Loucy (cell line): Measurements from ENCODE around the gene THPO.

Experiments
- EZH2phosphoT487 ChIP-seq: fragments of 200-600 bp; IDR thresholded peaks from 2 replicates; pipeline ENCODE4 v1.6.1; 2018; ENCODE audit warnings: antibody characterized with exemption, mild to moderate bottlenecking, moderate library complexity, borderline replicate concordance
- TF ChIP-seq, protein P1 (sequence below): fragments of 200-600 bp; sonication (generic); conservative IDR thresholded peaks from 2 replicates; pipeline ENCODE4 v1.5.1; 2014; ENCODE audit warnings: mild to moderate bottlenecking, antibody characterized with exemption, low read length

DNA sequence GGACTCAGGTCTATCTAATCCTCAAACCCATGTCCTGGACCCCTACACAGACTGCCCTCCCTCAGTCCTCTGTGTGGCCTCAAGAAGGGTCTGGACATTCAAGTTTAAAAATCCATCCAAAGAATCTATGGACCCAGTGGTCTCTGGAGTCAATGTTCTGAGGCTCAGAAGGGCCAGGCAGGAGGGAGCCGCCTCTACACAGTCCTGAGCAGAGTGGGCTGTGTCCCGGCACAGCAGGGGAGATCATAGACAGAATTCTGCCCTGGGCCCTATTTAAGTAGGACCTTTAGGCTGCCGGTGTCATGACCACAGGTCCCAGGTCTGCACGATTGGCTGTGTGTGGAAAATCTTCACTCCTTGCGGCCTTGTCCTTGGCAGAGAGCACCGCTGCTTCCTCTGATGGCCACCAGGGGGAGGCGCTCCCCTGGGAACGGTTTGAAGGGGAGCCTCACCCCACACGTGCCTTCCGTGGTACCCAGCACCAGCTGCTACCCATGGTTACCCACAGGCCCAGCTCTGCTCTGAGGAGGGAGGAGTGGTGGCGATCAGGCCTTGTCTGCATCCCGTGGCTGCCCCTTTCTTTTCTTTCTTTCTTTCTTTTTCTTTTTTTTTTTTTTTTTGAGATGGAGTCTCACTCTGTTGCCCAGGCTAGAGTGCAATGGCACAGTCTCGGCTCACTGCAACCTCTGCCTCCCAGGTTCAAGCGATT lies 39.8 kb upstream of the THPO start:
- TF ChIP-seq, protein P1, sequence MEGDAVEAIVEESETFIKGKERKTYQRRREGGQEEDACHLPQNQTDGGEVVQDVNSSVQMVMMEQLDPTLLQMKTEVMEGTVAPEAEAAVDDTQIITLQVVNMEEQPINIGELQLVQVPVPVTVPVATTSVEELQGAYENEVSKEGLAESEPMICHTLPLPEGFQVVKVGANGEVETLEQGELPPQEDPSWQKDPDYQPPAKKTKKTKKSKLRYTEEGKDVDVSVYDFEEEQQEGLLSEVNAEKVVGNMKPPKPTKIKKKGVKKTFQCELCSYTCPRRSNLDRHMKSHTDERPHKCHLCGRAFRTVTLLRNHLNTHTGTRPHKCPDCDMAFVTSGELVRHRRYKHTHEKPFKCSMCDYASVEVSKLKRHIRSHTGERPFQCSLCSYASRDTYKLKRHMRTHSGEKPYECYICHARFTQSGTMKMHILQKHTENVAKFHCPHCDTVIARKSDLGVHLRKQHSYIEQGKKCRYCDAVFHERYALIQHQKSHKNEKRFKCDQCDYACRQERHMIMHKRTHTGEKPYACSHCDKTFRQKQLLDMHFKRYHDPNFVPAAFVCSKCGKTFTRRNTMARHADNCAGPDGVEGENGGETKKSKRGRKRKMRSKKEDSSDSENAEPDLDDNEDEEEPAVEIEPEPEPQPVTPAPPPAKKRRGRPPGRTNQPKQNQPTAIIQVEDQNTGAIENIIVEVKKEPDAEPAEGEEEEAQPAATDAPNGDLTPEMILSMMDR: peak; percentile 90
- no peak for TF ChIP-seq EZH2phosphoT487
